HG03520 (cell line): ENCODE results near the gene CLRN3.

Experiments used
- ATAC-seq: cut with Tn5 transposase; IDR thresholded peaks from one replicate; pipeline ENCODE4 v1.9.1; 2021; ENCODE audit warnings: mild to moderate bottlenecking, moderate library complexity; ENCODE audit not compliant: unreplicated experiment

Gene CLRN3

GRCh38 chr10:127892743-127893142 lies at the start of gene CLRN3:
Gene CLRN3, minus strand, starts transcription at chr10:127892941. Its CDS starts 157 bp downstream, at chr10:127892784.
- no peak for ATAC-seq

GRCh38 chr10:127940866-127941640 lies 48.3 kb upstream of the CLRN3 start:
- ATAC-seq: no peak

- ATAC-seq: no peak
Observed at GRCh38 chr10:127939786-127940330, 47.1 kb upstream of the CLRN3 start.

GRCh38 chr10:127937915-127938463 lies 45.2 kb upstream of the CLRN3 start:
- no peak for ATAC-seq

GRCh38 chr10:127937069-127937468 lies 44.3 kb upstream of the CLRN3 start:
- ATAC-seq: no peak

GRCh38 chr10:127935071-127935561 lies 42.4 kb upstream of the CLRN3 start:
- ATAC-seq: no peak

GRCh38 chr10:127934383-127934782 lies 41.6 kb upstream of the CLRN3 start:
- ATAC-seq: no peak

GRCh38 chr10:127933271-127933670 lies 40.5 kb upstream of the CLRN3 start:
- no peak for ATAC-seq

GRCh38 chr10:127932521-127933270 lies 40.0 kb upstream of the CLRN3 start:
- no peak for ATAC-seq

GRCh38 chr10:127928021-127928806 lies 35.5 kb upstream of the CLRN3 start:
- ATAC-seq: no peak

- no peak for ATAC-seq
Observed at GRCh38 chr10:127926455-127926854, 33.7 kb upstream of the CLRN3 start.

- no peak for ATAC-seq
Observed at GRCh38 chr10:127925471-127926207, 32.9 kb upstream of the CLRN3 start.

GRCh38 chr10:127923646-127924045 lies 30.9 kb upstream of the CLRN3 start:
- ATAC-seq: no peak

- ATAC-seq: no peak
Observed at GRCh38 chr10:127922675-127923366, 30.1 kb upstream of the CLRN3 start.

- no peak for ATAC-seq
Observed at GRCh38 chr10:127922206-127922605, 29.5 kb upstream of the CLRN3 start.

- ATAC-seq: no peak
Observed at GRCh38 chr10:127921753-127922145, 29.0 kb upstream of the CLRN3 start.

- no peak for ATAC-seq
Observed at GRCh38 chr10:127921075-127921752, 28.5 kb upstream of the CLRN3 start.

- no peak for ATAC-seq
Observed at GRCh38 chr10:127920306-127921074, 27.7 kb upstream of the CLRN3 start.
